NCI-H146 treated with DMSO at 0.1 percent for 48 hours (cell line): ENCODE results near the gene TMTC1.

Experiments used
- DNase-seq: peaks from one replicate; lab custom pipeline; 2025; ENCODE audit not compliant: unreplicated experiment; lab: John Stamatoyannopoulos, UW

The TMTC1 gene

DNA sequence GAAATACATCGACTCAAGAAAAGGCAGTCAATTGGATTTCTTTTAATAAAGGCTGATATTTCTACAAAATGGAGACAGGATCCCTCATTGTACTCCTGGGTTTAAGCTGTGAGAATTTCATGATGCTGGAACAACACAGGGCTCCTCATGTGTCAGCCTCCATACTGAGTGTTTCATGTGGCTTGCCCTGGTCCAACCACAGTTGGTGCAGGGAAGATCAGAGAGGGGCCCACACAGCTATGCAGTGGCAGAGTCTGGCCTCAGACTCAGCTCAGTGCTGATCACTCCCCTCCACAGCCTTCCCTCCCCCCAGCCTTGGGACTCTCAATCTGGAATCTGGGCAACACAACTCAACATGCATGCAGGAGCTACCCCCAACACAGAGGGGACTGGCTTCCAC is 163.7 kb downstream of the TMTC1 start:
- DNase-seq: no peak

DNA sequence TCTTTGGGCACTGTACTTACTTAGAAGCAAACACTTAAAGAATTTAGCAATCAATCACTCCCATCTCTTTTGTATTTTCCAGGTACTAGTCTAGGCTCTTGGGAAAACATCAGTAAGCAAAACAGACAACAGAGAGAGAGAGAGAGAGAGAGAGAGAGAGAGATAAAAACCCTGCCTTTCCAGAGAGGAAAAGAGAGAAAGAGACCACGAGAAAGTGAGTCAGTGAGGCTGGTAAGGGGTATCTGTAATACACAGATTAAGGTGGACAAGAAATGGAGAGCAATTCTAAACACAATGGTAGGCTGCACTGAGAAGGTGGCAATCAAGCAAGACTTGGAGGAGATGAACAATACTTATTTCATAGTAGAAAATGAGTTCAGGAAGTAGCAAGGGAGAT is 166.3 kb downstream of the TMTC1 start:
- no peak for DNase-seq

DNA sequence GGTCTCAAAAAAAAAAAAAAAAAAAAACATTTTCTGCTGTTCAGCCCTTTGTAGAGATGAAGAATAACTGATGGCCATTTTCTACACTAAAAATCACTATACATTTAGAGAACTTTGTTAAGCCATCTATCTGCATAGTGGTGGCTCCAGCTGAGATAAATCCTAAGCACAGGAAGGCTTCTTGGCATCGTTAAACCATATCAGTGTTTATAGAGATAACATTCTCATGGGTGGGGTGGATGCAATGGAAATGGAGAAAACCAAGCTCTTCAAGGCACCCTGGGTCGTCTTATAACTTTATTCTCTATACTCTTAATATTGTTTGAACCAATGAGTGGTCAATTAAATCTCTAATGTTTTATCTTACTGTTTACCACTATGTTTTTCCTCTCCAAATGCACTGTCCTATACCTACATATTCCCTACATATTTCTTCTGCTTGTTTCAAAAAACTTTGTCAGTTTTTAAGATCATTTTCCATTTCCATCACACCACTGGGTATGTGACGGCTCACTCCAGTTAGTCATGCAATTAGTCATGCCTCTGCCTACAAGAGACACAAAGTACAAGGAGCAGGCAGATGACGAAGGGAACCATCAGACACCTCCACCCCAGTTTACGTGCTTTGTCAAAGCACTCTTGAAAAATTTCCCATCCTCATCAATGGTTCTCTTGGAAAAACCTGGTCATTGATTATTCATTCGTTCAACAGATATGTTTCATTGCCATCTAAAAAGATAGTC is 166.9 kb downstream of the TMTC1 start:
- no peak for DNase-seq

DNA sequence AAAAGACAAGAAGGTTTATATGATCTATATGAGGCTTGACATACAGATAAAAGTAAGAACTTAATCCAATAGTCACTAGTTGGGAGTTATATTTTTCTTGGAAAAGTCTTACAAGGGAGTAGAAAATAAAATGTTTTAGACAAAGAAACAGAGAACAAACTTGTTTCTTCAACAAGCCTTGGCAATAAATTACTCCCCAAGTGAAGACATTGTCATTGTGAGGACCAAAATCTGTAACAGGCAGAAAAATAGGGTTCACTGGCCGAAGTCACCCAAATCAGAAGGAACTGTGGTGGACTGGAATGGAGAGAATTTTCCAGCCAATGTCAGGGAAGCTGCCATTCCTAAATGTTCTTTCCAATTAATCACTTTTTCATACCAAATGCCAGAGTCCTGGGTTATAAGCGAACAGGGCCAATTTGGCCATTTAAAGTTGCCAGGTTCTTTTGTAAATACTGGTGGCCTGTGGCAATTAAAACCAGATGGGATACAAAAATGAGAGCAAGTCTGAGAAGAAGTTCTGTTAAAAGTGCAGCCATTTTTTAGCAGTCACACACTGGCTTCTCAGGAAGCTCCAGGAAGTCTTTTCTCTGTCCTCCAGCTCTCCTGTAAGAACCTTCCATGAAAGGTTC is 168.9 kb downstream of the TMTC1 start:
- no peak for DNase-seq

DNA sequence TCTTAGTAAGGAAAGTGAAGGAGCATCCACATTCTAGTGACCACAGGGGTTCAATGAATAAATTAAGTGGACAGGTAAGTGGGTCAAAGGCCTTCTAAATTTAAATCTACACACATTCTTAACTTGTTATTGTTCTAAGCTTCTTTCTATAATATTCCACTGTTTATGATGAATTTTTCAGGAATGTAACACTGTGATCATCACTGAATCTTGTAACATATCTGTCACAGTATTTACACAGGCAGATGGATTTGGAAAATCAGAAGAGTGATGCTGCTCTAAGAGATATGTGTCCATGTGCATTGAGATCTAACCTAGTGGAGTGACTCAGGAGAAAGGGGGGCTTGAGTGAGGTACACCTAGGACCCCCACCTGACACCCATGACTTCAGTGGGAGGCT is 170.8 kb downstream of the TMTC1 start:
- DNase-seq: no peak

DNA sequence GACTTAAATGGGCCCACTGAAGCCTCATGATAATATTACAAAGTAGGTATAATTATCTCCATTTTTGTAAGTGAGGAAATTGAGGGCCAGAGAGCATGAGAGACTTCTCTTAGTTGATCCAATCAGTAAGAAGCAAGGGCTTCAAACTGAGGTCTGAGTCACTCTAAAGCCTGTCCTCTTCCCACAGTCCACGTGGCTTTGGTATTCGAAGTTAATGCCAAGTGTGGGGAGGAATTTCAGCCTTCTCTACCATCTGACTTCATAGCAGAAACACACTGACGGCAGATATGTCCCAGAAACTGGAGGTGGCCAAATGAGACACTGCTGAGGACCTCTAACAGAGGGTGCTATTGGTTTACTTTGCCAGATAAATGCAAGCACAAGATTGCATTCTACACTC is 171.8 kb downstream of the TMTC1 start:
- no peak for DNase-seq

DNA sequence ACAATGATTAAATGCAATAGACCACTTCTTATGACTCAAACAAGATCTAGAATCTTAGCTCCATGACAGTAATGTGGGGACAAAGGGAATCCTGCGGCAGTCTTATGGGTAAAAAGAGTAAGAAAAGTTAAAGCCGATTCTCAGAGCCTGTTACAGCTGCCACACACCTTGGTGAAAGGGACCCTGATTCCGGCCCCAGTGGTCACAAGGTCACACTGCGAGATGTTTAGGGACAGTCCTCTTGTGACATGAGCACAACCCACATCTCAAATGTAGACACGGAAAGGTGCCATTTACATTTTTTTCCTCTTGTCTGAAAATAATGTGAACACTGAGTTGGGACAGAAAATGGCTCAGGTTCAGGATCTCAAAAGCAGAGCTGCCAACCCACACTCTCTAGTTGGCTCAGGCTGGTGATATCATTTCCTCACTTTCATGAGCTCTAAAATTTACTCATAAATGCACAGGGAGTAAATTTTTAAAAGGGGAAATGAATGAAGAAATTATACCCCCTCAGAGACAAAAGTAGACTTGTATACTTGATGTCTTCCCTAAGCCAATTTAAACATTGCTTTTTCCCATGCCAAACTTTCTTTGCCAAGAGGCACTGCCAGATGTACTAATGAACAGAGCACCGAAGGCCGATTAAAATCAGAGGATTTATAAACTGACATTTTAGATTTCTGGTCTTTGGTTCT is 173.1 kb downstream of the TMTC1 start:
- DNase-seq: no peak

DNA sequence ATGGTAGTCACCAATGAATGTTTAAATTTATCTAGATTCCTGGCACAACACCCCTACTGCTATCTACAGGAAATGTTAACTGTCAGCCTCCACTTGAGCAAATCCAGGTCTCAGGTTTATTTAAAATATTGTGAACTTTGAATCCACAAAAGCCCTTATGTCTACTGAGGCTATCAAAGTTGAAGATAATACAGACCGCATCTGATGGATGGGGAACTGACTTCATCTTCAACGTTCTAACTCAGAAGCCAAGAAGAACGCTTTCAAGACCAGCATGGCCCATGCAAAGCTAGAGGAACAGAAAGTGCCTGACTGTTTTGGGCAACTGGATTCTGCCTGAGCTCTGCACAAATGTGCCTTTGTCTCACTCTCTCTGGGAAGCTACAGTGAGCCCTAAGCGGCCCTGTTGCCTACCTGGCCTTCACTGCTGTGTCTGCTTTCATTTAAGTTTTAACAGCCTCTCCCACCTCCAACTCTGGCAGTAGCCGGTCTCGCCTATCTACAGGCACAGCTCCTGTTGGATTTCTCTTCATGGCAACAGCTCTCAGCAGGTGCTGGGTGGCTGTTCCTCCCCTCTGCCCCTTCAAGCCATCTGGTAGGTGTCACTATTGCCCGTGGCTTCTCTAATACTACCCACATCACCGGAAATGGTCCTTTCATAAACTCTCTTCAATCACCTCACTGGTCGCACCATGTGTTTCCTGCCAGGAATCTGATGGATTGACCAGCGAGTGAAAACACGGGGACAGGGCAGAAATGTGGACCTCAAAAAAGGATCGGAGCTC is 174.1 kb downstream of the TMTC1 start:
- DNase-seq: no peak

DNA sequence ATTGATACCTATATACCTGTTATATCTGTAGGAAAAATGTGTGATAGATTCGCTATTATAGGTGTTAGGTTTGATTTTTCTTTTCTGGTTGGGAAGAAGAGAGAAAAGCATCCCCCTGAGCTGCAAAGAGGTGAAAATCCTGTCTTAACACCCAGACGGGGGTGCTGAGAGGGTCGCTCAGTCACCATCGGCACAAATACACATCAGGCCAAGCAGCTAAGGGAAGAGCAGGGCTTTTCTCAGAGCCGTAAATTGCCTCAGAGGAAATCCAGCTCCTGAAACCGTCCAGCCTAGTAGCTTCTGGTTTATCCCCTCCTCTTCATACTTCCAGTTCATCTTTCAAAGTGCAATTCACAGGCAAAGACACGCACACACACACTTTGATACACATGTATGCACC is 175.2 kb downstream of the TMTC1 start:
- no peak for DNase-seq

DNA sequence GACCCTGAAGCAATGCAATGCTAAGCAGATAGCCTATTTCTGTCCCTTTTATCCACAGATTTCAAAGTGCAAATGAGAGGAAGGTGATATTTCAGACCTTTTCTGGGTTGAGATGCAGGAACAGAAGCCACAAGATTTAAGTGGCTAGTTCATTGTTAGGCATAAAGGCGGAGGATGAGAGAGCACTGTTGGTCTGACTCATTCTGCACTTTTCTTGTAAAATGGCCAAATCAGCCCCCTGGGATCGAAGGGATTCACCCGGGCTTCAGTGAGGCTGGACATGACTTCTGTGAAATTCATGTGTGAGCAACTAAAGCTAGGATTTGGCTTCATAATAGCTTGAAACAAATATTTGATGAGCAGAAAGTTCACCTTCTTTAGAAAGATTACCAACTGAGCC is 184.4 kb downstream of the TMTC1 start:
- DNase-seq: no peak

DNA sequence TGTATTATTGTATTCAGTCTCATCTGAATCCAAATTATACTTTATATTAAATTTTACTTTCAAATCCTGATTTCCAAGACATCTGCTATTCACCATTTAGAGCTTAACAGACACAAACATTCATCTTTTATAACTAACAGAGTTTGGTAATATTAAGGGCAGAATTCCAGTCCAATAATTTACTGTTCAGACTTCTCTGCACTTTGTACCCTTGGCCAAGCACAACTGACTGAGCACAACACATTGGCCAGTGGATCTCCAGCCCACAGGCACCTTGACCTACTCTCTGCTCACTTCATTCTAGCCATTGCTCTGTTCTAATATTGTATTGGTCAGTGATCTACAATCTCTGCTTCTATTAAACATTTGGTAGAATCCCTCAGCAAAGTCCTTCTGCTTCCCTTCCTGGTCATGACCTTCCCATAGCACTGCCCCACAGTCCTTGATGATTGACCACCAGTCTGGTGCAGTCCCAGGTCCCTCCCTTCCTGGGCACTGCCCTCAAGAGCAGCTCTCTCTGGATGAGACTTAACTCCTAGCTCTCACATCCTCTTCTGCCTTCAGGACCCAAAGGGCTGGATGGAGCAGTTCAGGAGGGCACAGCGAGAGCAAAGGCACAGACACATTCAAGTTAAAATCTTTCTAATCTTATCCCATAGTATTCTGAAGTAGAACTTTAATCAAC is 188.5 kb downstream of the TMTC1 start:
- no peak for DNase-seq

DNA sequence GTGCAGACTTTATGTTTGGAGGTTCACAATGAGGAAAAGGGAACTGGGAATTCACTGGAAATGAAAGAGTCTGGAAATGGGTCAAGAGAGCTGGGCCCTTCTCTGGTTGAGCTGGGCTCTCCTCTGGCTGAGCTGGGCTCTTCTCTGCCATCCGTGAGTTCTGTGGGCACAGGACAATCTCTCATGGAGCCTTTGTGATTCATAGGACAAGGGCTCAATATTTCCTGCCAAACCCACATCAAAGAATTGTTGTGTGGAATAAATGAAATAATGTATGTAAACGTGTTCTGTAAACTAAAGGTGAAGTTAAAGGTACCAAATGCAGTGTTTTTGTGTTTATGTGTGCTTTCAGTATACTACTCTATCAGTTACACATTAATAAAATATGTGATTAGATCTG is 190.7 kb downstream of the TMTC1 start:
- no peak for DNase-seq

DNA sequence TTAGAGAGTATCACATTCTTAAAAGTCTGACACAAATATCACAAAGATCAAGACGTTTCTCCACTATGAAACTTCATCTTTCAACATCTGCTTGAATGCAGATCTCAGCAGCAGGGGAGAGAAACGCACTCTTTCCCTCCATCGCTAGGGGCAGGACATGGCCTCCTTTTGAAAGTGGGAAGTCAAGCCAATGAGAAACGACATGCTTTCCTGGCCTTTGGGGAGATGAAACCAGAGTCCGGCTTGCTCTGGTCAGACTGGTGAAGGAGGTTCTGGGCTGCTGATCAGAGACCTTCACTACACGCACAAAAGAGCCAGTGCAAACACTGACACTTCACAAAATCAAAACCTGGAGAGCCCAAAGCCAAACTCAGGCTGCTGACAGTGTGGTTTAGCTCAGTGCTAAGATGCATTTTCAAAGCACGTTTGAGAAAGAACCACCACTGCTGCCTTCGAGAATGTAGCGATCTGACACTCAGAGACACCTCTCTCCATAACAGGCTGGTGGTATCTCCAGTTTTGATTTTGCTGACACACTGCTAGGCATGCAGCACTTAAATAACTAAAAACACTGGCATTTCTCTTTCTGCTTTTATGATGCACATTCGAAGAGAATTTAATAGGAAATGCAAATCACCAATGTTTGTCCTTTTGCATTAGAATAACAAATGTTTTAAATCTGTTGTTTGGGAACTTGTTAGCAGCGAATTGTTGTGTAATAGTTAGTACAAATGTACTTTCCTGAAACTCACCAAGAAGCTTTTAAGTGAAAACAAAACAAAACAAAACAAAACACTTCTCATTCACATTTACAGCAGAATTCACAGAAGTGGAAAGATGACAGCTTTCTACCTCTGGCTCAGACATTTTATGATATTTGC is 192.4 kb downstream of the TMTC1 start:
- DNase-seq: no peak

DNA sequence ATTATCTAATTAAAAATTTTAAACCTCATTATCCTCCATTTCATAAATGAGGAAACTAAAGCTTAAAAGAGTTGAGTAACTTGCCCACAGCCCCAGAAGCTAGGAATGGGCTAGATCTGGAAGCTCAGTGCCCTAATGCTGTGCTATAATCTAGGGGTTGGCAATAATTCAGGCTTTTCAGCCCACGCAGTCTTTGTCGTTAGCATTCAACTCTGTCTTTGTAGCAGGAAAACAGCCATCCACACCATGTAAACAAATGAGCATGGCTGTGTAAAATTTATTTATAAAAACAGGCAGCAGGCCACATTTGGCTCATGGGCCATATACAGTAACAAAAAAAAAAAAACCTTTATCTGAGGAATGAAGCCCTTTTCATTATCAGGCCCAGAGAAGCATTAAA is 193.9 kb downstream of the TMTC1 start:
- no peak for DNase-seq

DNA sequence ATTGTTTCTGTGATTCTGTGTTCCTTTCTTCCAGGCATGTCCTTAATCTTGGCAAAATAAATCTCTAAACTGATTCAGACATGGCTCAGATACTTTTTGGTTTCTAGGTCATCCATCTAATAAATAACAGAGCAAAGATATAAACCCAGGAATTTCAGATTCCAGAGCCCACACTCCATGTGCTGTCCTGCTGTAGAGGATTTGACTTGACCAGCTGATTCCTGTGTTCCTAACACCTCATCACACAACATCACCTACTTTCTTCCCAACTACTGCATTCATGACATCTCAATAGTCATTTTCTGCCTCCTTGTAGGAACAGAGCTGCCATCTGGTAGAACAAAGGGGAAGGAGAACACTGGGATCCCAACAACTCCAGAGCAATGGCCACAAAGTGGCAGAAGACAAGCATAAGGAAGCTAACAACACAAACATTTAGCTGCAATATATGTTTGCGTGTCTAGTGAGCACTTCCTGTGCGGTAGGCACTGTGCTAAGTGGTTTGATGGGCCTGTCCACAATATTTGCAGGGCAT is 194.4 kb downstream of the TMTC1 start:
- no peak for DNase-seq

DNA sequence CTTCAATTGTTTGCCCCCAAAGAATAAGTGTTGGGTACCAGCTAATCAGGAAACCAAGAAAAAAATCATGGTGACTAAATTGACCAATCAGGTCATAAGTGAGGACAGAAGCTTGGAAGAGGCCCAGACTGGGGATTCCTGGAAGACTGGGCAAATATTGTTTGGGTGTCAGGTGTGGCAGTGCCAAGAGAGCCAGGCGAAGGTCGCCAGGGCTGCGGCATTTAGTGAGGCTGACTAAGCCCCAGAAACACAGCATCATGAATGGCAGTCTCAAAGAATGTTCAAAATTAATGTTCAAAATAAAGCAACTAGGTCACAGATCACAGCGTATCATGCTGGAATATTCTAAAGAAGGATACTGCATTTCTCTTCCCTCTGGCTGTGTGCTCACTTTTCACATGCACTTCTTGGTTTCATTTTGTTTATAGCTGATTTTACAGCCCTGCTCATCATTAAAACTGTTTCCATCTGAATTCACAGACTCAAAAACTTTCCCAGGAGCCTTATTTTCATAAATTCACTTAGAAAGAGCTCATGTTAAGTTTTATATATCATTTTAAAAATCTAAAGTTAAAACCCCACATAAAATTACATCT is 201.0 kb downstream of the TMTC1 start:
- no peak for DNase-seq

DNA sequence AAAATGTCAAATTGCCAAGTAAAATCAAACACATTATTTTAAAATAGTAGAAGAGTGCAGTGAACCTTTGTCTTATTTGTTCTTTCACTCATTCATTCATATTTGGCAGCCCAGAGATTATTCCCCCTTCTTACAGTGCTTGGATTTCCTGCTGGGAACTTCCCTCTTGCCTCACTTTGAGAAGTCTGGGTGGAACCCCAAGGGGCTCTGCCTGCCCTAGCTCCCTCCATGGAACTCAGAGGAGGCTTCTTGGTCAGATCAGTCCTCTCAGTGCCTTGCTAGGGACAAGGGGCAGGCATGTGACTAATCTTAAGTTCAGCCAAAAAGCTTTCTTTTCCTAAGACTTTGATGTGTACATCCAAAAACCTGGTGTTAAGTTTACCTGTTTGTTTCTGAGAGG is 201.6 kb downstream of the TMTC1 start:
- no peak for DNase-seq

DNA sequence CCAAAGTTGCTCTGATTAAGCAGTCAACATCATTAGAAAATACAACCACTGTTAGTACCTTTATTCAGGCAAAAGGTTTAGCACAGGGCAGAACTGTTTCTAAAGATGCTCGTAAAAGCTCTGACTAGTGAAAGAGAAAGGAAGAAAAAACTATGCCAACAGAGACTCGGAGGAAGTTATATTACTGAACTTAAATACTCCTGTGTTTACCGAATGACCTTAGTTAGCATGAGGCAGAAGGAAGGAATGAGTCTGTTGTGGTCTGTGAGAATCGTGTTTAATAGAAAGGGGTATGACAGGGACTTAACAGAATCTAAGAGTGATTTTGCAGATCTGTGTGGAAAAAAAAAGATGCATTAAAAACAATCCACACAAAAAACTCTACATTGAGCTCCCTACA is 202.1 kb downstream of the TMTC1 start:
- DNase-seq: no peak

DNA sequence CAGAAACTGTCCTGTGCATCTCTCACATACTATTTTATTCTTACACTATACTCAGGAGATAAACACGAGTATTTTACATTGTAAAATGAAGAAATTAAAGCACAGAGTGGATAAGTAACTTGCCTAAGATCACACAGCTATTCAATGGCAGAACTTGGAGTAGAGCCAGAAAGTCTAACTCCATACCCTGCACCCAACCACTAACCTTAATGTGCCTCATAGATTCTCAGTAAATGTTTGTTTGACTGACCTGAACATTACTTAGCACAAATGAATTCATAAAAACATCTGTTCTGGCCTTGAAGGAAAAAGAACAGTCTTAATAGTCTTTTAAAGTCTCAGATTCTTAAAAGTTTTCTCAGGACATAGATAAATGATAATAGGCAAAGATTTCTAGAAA is 202.8 kb downstream of the TMTC1 start:
- DNase-seq: no peak
